Keratinocyte (primary cell): ENCODE results near the gene CARD18.

ENCODE experiments used
- EZH2 ChIP-seq: IDR thresholded peaks from one replicate; pipeline ENCODE4 v1.6.1; 2012; ENCODE audit warnings: inconsistent platforms, mild to moderate bottlenecking, low read length, moderate library complexity
- TF ChIP-seq, protein P1 (sequence below), 3 experiments: IDR thresholded peaks in 1 of 3; conservative IDR thresholded peaks in 1 of 3; optimal IDR thresholded peaks in 1 of 3; 2 replicates in 2 of 3; 3 replicates in 1 of 3; pipeline versions ENCODE3 to v1.5.1; 2011; ENCODE audit warnings: low read length in 3 of 3, mild to moderate bottlenecking in 3 of 3, moderate library complexity in 2 of 3, control low read depth in 1 of 3, inconsistent platforms in 1 of 3; ENCODE audit not compliant: insufficient read depth in 2 of 3; ENCODE audit errors: extremely low read depth in 1 of 3

DNA sequence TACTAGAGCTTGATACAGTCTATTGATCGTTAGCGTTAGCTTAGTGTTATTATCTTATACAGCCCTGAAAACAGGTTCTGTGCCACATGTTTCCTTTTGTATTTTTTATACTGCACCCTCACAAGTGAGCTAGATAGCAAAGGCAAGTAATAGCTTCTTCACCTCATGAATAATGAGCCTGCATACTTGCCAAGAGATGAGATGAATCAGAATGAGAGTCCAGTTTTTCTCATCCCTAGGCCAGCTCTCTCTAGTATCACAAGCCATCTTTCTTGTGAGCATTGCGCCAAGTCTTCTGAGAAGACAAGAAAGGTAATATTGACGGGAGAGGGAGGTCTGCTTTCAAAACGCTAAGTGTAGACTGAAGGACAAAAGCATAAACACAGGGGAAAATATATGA is 8.7 kb upstream of the CARD18 start:
- TF ChIP-seq, protein P1, sequence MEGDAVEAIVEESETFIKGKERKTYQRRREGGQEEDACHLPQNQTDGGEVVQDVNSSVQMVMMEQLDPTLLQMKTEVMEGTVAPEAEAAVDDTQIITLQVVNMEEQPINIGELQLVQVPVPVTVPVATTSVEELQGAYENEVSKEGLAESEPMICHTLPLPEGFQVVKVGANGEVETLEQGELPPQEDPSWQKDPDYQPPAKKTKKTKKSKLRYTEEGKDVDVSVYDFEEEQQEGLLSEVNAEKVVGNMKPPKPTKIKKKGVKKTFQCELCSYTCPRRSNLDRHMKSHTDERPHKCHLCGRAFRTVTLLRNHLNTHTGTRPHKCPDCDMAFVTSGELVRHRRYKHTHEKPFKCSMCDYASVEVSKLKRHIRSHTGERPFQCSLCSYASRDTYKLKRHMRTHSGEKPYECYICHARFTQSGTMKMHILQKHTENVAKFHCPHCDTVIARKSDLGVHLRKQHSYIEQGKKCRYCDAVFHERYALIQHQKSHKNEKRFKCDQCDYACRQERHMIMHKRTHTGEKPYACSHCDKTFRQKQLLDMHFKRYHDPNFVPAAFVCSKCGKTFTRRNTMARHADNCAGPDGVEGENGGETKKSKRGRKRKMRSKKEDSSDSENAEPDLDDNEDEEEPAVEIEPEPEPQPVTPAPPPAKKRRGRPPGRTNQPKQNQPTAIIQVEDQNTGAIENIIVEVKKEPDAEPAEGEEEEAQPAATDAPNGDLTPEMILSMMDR (optimal IDR thresholded peaks at IDR 0.05 in 1 of 3, IDR thresholded peaks at IDR 0.05 in 1 of 3, conservative IDR thresholded peaks at IDR 0.05 in 1 of 3; ENCODE audit: extremely low read depth in 1 of 3, insufficient read depth in 2 of 3, low read length in 3 of 3): no peak
- TF ChIP-seq EZH2: no peak
